Aorta (tissue), 5 donors: ENCODE measurements around the gene SLC12A5. TPM values are rescaled to one million over a fixed set of nuclear protein-coding genes. Genes with fewer than 3 reads are reported as not detected.

Source experiments
- ATAC-seq: fragments of 200-7000 bp; cut with Tn5 transposase; one replicate; pipeline ENCODE4 v1.9.1; 2022; ENCODE audit warnings: moderate library complexity; ENCODE audit not compliant: low FRiP score
- DNase-seq, 2 donors: peaks; one replicate each; pipeline ENCODE4 v3.0.0-alpha.2; 2020
- H3K27ac ChIP-seq, 2 donors: one replicate each; pipeline ENCODE4 v1.5.1; 2013; ENCODE audit warnings: low read length in 2 of 2, mild to moderate bottlenecking in 2 of 2, moderate library complexity in 2 of 2, control low read depth in 1 of 2, inconsistent platforms in 1 of 2, low read depth in 1 of 2
- H3K27me3 ChIP-seq, 2 donors: one replicate each; pipeline ENCODE4 v1.6.1; 2013; ENCODE audit warnings: control low read depth in 1 of 2, low read length in 1 of 2, mild to moderate bottlenecking in 1 of 2, moderate library complexity in 1 of 2; ENCODE audit not compliant: insufficient read depth in 2 of 2, control insufficient read depth in 1 of 2
- H3K36me3 ChIP-seq, 2 donors: one replicate each; pipeline ENCODE4 v1.6.1; 2013; ENCODE audit warnings: control low read depth in 1 of 2, low read length in 1 of 2, mild to moderate bottlenecking in 1 of 2; ENCODE audit not compliant: insufficient read depth in 2 of 2, control insufficient read depth in 1 of 2
- H3K4me1 ChIP-seq, 2 donors: one replicate each; pipeline ENCODE4 v1.6.1; 2013; ENCODE audit warnings: low read length in 2 of 2, control low read depth in 1 of 2, mild to moderate bottlenecking in 1 of 2, moderate library complexity in 1 of 2; ENCODE audit not compliant: insufficient read depth in 2 of 2, control insufficient read depth in 1 of 2
- H3K4me3 ChIP-seq, 2 donors: one replicate each; pipeline ENCODE4 v1.5.1; 2013; ENCODE audit warnings: low read length in 2 of 2, control low read depth in 1 of 2, mild to moderate bottlenecking in 1 of 2
- H3K9me3 ChIP-seq: one replicate; pipeline ENCODE4 v1.6.1; 2013; ENCODE audit warnings: mild to moderate bottlenecking, low read length; ENCODE audit not compliant: control insufficient read depth
- WGBS, 2 donors: extraction: QIAGEN DNeasy Blood & Tissue Kit; methylation state at CpG; one replicate each; pipeline ENCODE4 v1.1.7; 2013; 5-methylcytosine and 5-hydroxymethylcytosine counted together
- intact Hi-C, 2 donors: fragments of 100-400 bp; cut with DNase I; formaldehyde crosslinking; loops; one replicate each; pipeline versions ENCODE4 v1.14.2 to v1.15.0; 2022
- polyA plus RNA-seq, 2 donors: library from polyadenylated mRNA; stranded (reverse); fragments of 200-250 nt; gene quantifications; one replicate each; pipeline ENCODE4 v1.2.3, GENCODE V29; 2013
- total RNA-seq, 2 donors: library from RNA; stranded (reverse); fragmentation: NEBNext Ultra II Directional; extraction: Animal tissue kit (Norgen Biotek cat#: 25700); gene quantifications; one replicate each; pipeline ENCODE4 v1.2.1, GENCODE V29; 2021
- donor health status: healthy with polysubstance abuse.
- donor health status: Bipolar disorder and iron deficiency.
- donor health status: DM: no; HTN: no; CAD: no.
- donor health status: DM: no; HTN: no; CAD: no.
- donor health status: DM: yes; HTN: yes; CAD: no.

Gene SLC12A5
- total and polyA plus RNA-seq, 4 donors = 0.94 to 2.4 TPM; not detected in 2

GRCh38 chr20:46002008-46002407 is 27.0 kb upstream of the SLC12A5 start:
- no peak overlapping the region for H3K27ac ChIP-seq
- no peak overlapping the region for H3K4me3 ChIP-seq
- intact Hi-C loops = no loop called here
- no peaks in the 10 kb centered on the region for H3K4me1 ChIP-seq
- ATAC-seq = no peak
- H3K9me3 ChIP-seq = no peaks in the 10 kb centered on the region
- WGBS, 2 donors = 88 to 89% methylated on average over 3 of the region's 3 CpGs
- H3K36me3 ChIP-seq = no peaks in the 10 kb centered on the region
- no peaks in the 10 kb centered on the region for H3K27me3 ChIP-seq
- no peak for DNase-seq

- Histone ChIP-seq H3K4me1 (no peaks in the 10 kb centered on the region), H3K27ac (no peak overlapping the region), H3K27me3 (no peaks in the 10 kb centered on the region), H3K9me3 (no peaks in the 10 kb centered on the region), H3K36me3 (no peaks in the 10 kb centered on the region), H3K4me3 (no peak overlapping the region)
- no peak for ATAC-seq
- 36 to 42% methylated on average over 4 of the region's 4 CpGs for WGBS, 2 donors
- peak in 1 of 2 donors; percentile 74 for DNase-seq
- intact Hi-C loops = no loop called here
Measured at GRCh38 chr20:46004187-46004586, 24.8 kb upstream of the SLC12A5 start.

- Histone ChIP-seq H3K4me3 (no peak overlapping the region), H3K36me3 (no peaks in the 10 kb centered on the region), H3K27me3 (no peaks in the 10 kb centered on the region), H3K4me1 (no peaks in the 10 kb centered on the region), H3K27ac (no peak overlapping the region), H3K9me3 (no peaks in the 10 kb centered on the region)
- 8 to 23% methylated on average over 3 of the region's 3 CpGs for WGBS, 2 donors
- intact Hi-C loops = no loop called here
- DNase-seq (peak in 1 of 2 donors; percentile 74), ATAC-seq (no peak)
Measured at GRCh38 chr20:46004889-46005473, 24.0 kb upstream of the SLC12A5 start.

GRCh38 chr20:46006022-46006705 is 22.9 kb upstream of the SLC12A5 start:
- WGBS, 2 donors = 72 to 78% methylated on average over 6 of the region's 6 CpGs

GRCh38 chr20:46006964-46007363 is 22.1 kb upstream of the SLC12A5 start:
- Histone ChIP-seq H3K9me3 (no peaks in the 10 kb centered on the region), H3K4me1 (no peaks in the 10 kb centered on the region), H3K27me3 (no peaks in the 10 kb centered on the region), H3K27ac (no peak overlapping the region), H3K36me3 (no peaks in the 10 kb centered on the region), H3K4me3 (no peak overlapping the region)
- no peak for DNase-seq
- ATAC-seq = no peak
- WGBS, 2 donors = 85 to 92% methylated on average over 11 of the region's 11 CpGs
- intact Hi-C loops = no loop called here

More at GRCh38 chr20:46006022-46006705, 22.9 kb upstream of the SLC12A5 start:
- Histone ChIP-seq H3K4me1 (no peaks in the 10 kb centered on the region), H3K9me3 (no peaks in the 10 kb centered on the region), H3K27me3 (no peaks in the 10 kb centered on the region), H3K4me3 (no peak overlapping the region), H3K36me3 (no peaks in the 10 kb centered on the region), H3K27ac (no peak overlapping the region)
- no peak for DNase-seq
- ATAC-seq = no peak
- intact Hi-C loops = no loop called here

GRCh38 chr20:46007671-46008070 is 21.3 kb upstream of the SLC12A5 start:
- WGBS, 2 donors = 75 to 78% methylated on average over 4 of the region's 4 CpGs
- intact Hi-C loops = no loop called here
- Histone ChIP-seq H3K4me3 (no peak overlapping the region), H3K4me1 (no peaks in the 10 kb centered on the region), H3K36me3 (no peaks in the 10 kb centered on the region), H3K27ac (no peak overlapping the region), H3K27me3 (no peaks in the 10 kb centered on the region), H3K9me3 (no peaks in the 10 kb centered on the region)
- DNase-seq = no peak
- no peak for ATAC-seq

GRCh38 chr20:46009816-46010215 is 19.2 kb upstream of the SLC12A5 start:
- no peaks in the 10 kb centered on the region for H3K36me3 ChIP-seq
- no peaks in the 10 kb centered on the region for H3K27me3 ChIP-seq
- DNase-seq (no peak), ATAC-seq (no peak)
- WGBS, 2 donors = 25 to 31% methylated on average over 20 of the region's 20 CpGs
- intact Hi-C loops = no loop called here
- H3K4me3 ChIP-seq = no peak overlapping the region
- no peaks in the 10 kb centered on the region for H3K9me3 ChIP-seq
- H3K4me1 ChIP-seq = no peaks in the 10 kb centered on the region
- no peak overlapping the region for H3K27ac ChIP-seq

- Histone ChIP-seq H3K4me1 (no peaks in the 10 kb centered on the region), H3K27me3 (no peaks in the 10 kb centered on the region), H3K4me3 (no peak overlapping the region), H3K36me3 (no peaks in the 10 kb centered on the region), H3K9me3 (no peaks in the 10 kb centered on the region), H3K27ac (no peak overlapping the region)
- peak; percentile 12 for ATAC-seq
- WGBS, 2 donors = 11 to 12% methylated on average over 74 of the region's 74 CpGs
- intact Hi-C loops = no loop called here
- no peak for DNase-seq
Measured at GRCh38 chr20:46010491-46011391, 18.3 kb upstream of the SLC12A5 start.
